Fibroblast of pulmonary artery (primary cell): ENCODE results near the gene CCND1.
"Not testable (repeated sequence)": the region's sequence is repeated elsewhere in the genome, so short reads cannot be mapped to it uniquely, and the experiment has no call there.

ENCODE experiments used
- DNase-seq: peaks from one replicate; pipeline ENCODE4 v3.0.0-alpha.2; 2010; ENCODE audit warnings: low read depth
- H3K4me3 ChIP-seq: replicated peaks from 2 replicates; pipeline ENCODE4 v1.5.1; 2011; ENCODE audit warnings: low read depth, mild to moderate bottlenecking, control low read depth, low read length, moderate library complexity
- TF ChIP-seq, protein P1 (sequence below): IDR thresholded peaks from 2 replicates; pipeline ENCODE4 v1.5.1; 2011; ENCODE audit warnings: mild to moderate bottlenecking, control low read depth, low read length, inconsistent platforms; ENCODE audit errors: missing control alignments

CCND1 gene

DNA sequence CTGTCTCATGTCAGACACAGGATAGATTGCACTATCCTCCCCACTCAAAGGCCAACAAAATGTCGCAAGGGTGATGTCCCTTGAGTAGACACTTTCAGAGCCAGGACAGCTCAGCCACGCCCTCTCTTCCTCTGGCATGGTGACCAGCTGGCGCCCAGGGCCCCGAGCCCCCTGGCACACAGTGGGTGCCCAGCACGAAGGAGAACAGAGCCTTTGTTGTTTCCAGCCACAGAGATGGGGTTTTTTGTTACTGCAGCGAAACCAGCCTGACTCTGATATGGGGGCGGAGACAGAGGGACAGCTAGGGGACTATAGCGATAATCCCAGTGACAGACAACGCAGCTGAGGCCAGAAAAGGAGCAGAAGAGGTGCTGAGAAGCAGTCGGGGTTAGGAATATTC lies 23.3 kb upstream of the CCND1 start:
- TF ChIP-seq, protein P1, sequence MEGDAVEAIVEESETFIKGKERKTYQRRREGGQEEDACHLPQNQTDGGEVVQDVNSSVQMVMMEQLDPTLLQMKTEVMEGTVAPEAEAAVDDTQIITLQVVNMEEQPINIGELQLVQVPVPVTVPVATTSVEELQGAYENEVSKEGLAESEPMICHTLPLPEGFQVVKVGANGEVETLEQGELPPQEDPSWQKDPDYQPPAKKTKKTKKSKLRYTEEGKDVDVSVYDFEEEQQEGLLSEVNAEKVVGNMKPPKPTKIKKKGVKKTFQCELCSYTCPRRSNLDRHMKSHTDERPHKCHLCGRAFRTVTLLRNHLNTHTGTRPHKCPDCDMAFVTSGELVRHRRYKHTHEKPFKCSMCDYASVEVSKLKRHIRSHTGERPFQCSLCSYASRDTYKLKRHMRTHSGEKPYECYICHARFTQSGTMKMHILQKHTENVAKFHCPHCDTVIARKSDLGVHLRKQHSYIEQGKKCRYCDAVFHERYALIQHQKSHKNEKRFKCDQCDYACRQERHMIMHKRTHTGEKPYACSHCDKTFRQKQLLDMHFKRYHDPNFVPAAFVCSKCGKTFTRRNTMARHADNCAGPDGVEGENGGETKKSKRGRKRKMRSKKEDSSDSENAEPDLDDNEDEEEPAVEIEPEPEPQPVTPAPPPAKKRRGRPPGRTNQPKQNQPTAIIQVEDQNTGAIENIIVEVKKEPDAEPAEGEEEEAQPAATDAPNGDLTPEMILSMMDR: no peak
- no peak overlapping the region for H3K4me3 ChIP-seq
- no peak for DNase-seq

DNA sequence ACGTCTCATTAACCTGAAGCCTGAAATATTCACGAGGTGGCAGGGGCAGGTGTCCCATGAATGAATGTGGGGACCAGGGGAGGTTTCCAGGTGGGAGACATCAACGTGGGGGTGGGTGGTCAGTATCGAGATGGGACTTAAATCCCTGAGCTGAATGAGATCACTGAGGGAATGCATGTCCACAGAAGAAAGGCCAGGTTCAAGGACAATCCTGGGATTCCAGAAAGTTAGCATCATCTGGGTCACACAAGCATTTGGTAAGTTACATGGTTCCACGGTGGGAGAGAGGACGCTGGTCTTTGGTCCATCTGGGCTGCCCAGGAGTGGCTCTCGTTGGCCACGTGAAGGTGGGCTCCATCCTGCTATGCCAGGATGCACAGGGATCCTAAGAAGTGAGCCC lies 22.7 kb upstream of the CCND1 start:
- TF ChIP-seq, protein P1: no peak
- DNase-seq: no peak
- no peak overlapping the region for H3K4me3 ChIP-seq

GRCh38 chr11:69620683-69621290 lies 20.2 kb upstream of the CCND1 start:
- H3K4me3 ChIP-seq: no peak overlapping the region
- DNase-seq: no peak
- TF ChIP-seq, protein P1: no peak

GRCh38 chr11:69622097-69622681 lies 18.8 kb upstream of the CCND1 start:
- H3K4me3 ChIP-seq, DNase-seq: not testable (repeated sequence)

DNA sequence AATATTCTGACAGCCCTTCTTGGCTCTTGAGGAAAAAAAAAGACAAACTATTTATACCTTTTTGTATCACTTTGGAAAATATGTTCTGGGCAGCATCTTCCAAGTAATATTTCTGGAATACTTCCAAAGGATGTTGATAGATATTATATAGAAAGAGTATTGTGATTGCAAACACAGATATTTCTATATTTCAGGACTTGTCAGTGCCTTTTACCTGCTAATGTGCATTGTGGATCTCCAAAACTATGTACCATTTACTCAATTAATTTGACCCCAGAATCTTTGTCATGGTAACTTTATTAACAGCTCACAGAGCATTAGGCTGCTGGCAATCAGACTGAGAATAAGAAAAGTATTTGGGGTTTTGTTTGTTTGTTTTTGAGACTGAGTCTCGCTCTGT lies 16.7 kb upstream of the CCND1 start:
- no peak for DNase-seq
- H3K4me3 ChIP-seq: no peak overlapping the region
- TF ChIP-seq, protein P1: no peak

- TF ChIP-seq, protein P1: no peak
- DNase-seq: no peak
- H3K4me3 ChIP-seq: no peak overlapping the region
Measured at GRCh38 chr11:69625476-69625875, 15.5 kb upstream of the CCND1 start.

- DNase-seq: no peak
- no peak overlapping the region for H3K4me3 ChIP-seq
- TF ChIP-seq, protein P1: no peak
Measured at GRCh38 chr11:69627551-69627950, 13.4 kb upstream of the CCND1 start.
